Omental fat pad (tissue), 4 donors: ENCODE data around the gene RPS16. TPM values are rescaled to one million over a fixed set of nuclear protein-coding genes. Genes with fewer than 3 reads are reported as not detected.

Experiments
- ATAC-seq: fragments of 150-250 bp; one replicate; pipeline ENCODE4 v1.9.1; 2016; ENCODE audit warnings: mild to moderate bottlenecking, moderate library complexity; ENCODE audit not compliant: low FRiP score
- DNase-seq: peaks from one replicate; pipeline ENCODE4 v3.0.0-alpha.2; 2019; ENCODE audit warnings: low spot score
- CTCF ChIP-seq, 3 donors: fragments of 450-650 bp; IDR thresholded peaks; one replicate each; pipeline ENCODE4 v1.5.1; 2016 to 2017; ENCODE audit warnings: antibody characterized with exemption in 3 of 3, mild to moderate bottlenecking in 3 of 3, moderate library complexity in 2 of 3
- total RNA-seq, 4 donors: library from RNA; depleted of rRNA; stranded (reverse); fragments of >200 nt; gene quantifications; one replicate each; pipeline ENCODE4 v1.1.0, GENCODE V29; 2016

Gene RPS16
- total RNA-seq, 4 donors from 2014 or later, result 1,153 to 1,681 (median 1,338) TPM

GRCh38 chr19:39417463-39418181 is 18.1 kb downstream of the RPS16 start:
- ATAC-seq, result no peak
- no peak for TF ChIP-seq CTCF (IDR thresholded peaks at IDR 0.05)
- no peak for DNase-seq

DNA sequence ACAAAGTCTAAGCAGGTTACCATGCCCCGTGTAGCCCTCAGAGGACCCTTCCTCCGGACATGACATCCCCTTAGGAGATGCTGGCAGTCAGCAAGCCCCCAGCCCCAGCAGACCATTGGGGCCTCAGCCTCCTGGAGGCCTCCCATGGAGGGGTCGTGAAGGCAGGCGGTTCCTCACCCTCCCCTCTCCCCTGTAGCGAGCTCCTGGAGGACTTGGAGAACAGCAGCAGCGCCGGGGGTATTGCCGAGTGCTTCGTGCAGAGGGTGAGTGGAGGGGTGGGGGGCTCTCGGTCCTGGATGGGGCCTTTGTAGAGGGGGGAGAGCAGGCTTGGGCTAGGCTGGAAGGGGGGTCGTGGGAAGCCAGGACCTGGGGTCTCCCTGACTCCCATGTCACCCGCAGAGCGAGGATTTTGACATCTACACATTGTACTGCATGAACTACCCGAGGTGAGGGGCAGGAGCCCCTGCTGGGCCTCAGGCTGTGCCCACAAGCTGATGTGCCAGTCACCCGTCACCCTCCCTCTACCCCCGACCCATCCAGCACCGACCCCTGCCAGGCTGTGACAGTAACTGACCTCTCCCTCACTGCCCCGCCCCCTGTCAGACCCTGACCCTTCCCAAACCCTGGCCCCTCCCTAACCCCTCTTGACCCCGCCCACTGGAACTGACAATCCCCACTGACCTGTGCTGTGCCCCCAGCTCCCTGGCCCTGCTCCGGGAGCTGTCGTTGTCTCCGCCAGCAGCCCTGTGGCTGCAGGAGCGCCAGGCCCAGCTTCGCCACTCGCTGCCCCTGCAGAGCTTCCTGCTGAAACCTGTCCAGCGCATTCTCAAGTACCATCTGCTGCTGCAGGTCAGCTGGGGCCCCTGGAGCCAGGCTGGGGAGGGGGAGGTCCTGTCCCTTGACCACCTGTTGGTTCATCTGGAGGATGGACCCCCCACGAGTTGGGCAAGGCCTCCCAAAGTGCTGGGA is 19.3 kb downstream of the RPS16 start:
- DNase-seq, result no peak
- no peak for TF ChIP-seq CTCF (IDR thresholded peaks at IDR 0.05)
- ATAC-seq, result no peak

GRCh38 chr19:39415111-39416046 is 20.4 kb downstream of the RPS16 start:
- no peak for ATAC-seq
- no peak for DNase-seq
- TF ChIP-seq CTCF (IDR thresholded peaks at IDR 0.05), result no peak

DNA sequence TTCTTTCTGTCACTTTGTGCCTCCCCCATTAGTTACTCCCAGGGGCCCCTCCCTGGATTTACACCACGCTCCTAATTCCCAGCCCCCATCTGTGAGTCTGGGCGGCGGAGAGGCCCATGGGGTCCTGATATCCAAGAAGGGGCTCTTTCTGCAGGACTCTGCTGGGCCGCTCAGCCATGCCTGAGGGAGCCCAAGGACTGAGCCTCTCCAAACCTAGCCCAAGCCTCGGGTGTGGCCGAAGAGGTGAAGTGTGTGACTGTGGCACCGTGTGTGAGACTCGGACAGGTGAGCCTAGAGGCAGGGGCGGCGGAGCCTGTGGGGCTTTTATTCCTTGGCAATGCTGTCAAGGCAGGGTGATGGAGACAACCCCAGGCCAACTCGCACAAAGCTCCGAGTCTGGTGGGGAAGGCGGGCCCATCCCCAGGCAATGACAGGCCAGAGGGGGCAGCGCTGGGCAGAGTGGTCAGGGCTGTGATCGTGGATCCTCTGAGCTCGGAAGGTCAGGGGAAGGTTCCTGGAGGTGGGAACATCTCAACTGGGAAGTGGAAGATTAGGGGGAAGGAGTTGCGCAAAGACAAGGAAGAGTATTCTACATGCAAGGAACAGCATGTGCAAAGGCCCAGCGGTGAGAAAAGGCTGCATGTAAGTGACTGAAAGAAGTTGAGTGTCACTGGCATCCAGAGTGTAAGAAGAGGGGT is 21.7 kb downstream of the RPS16 start:
- no peak for TF ChIP-seq CTCF (IDR thresholded peaks at IDR 0.05)
- ATAC-seq, result no peak
- no peak for DNase-seq

GRCh38 chr19:39413272-39413910 is 22.4 kb downstream of the RPS16 start:
- ATAC-seq, result no peak
- DNase-seq, result no peak
- no peak for TF ChIP-seq CTCF (IDR thresholded peaks at IDR 0.05)

- peak; percentile 1 for ATAC-seq
- DNase-seq, result no peak
These were observed 22.9 kb downstream of the RPS16 start for GRCh38 chr19:39412867-39413271.

More at GRCh38 chr19:39412867-39413271, 22.9 kb downstream of the RPS16 start:
- TF ChIP-seq CTCF (IDR thresholded peaks at IDR 0.05), result no peak
